Kidney (tissue), 14 donors: ENCODE measurements around the gene FOXC2. TPM values are rescaled to one million over a fixed set of nuclear protein-coding genes. Genes with fewer than 3 reads are reported as not detected.

Experiments
- DNase-seq, 5 donors: peaks; one replicate each; pipeline ENCODE4 v3.0.0-alpha.2; 2013 to 2020
- FAIRE-seq: peaks from 2 replicates; lab custom pipeline; 2012; peaks lifted over from hg19 to GRCh38; lab: Jason Lieb, UNC
- H3K27ac ChIP-seq, 2 donors: one replicate each; pipeline ENCODE4 v1.7.0; 2013; ENCODE audit warnings: low read depth in 2 of 2, low read length in 2 of 2, inconsistent platforms in 1 of 2
- H3K27me3 ChIP-seq: one replicate; pipeline ENCODE4 v1.7.1; 2013; ENCODE audit warnings: low read length, inconsistent platforms; ENCODE audit not compliant: control insufficient read depth, insufficient read depth
- H3K36me3 ChIP-seq, 3 donors: one replicate each; pipeline versions ENCODE4 v1.7.0 to v1.7.1; 2013; ENCODE audit warnings: low read length in 3 of 3, control low read depth in 1 of 3, inconsistent platforms in 1 of 3; ENCODE audit not compliant: insufficient read depth in 3 of 3, control insufficient read depth in 2 of 3
- H3K4me1 ChIP-seq, 3 donors: one replicate each; pipeline versions ENCODE4 v1.7.0 to v1.7.1; 2013; ENCODE audit warnings: low read length in 3 of 3, inconsistent platforms in 1 of 3, low read depth in 1 of 3; ENCODE audit not compliant: control insufficient read depth in 2 of 3, insufficient read depth in 2 of 3
- H3K4me3 ChIP-seq, 3 donors: one replicate each; pipeline versions ENCODE4 v1.7.0 to v1.8.1; 2013; ENCODE audit warnings: low read length in 3 of 3, control low read depth in 1 of 3, inconsistent platforms in 1 of 3
- H3K9ac ChIP-seq, 3 donors: one replicate each; pipeline versions ENCODE4 v1.7.0 to v1.7.1; 2013; ENCODE audit warnings: low read length in 3 of 3, control low read depth in 1 of 3, inconsistent platforms in 1 of 3
- H3K9me3 ChIP-seq, 3 donors: one replicate each; pipeline versions ENCODE4 v1.7.0 to v1.7.1; 2013; ENCODE audit warnings: low read length in 3 of 3, control low read depth in 1 of 3, inconsistent platforms in 1 of 3; ENCODE audit not compliant: control insufficient read depth in 2 of 3, insufficient read depth in 1 of 3
- CTCF ChIP-seq: IDR thresholded peaks from 3 replicates; pipeline ENCODE4 v1.5.1; 2012; ENCODE audit warnings: mild to moderate bottlenecking, moderate library complexity, borderline replicate concordance; ENCODE audit not compliant: insufficient read depth; ENCODE audit errors: extremely low read depth
- intact Hi-C: fragments of 100-400 bp; cut with DNase I; formaldehyde crosslinking; loops from one replicate; pipeline ENCODE4 v1.11.1; 2022
- polyA plus RNA-seq: library from polyadenylated mRNA; stranded (reverse); fragments of 350-450 nt; fragmentation: Illumina TruSeq; extraction: RNeasy Lipid Tissue Mini Kit (QIAGEN cat#74804); gene quantifications from one replicate; pipeline ENCODE4 v1.2.3, GENCODE V29; 2014; ENCODE audit warnings: low read depth, low replicate concordance; ENCODE audit not compliant: insufficient read depth
- total RNA-seq: library from RNA; stranded (reverse); fragmentation: NEBNext Ultra II Directional; extraction: Animal tissue kit (Norgen Biotek cat#: 25700); gene quantifications from one replicate; pipeline ENCODE4 v1.2.1, GENCODE V29; 2021
- donor health status: control.
- donor health status: control.
- donor health status: control.
- donor health status: control.
- donor health status: control.
- donor health status: DM: yes; HTN: yes; CAD: no.
- donor health status: Normal renal cell carcinoma (clear cell type).

FOXC2 gene
- total and polyA plus RNA-seq, 2 donors from 2014 or later, result 3.8 to 6.3 TPM

- peaks cover 0 to 18% (median 3%) of the 10 kb centered on the region in 3 donors for H3K36me3 ChIP-seq
- intact Hi-C loops, result no loop called here
- no peak overlapping the region for H3K4me3 ChIP-seq
- H3K9me3 ChIP-seq, result no peaks in the 10 kb centered on the region
- no peak overlapping the region for H3K9ac ChIP-seq
- no peaks in the 10 kb centered on the region for H3K27me3 ChIP-seq
- no peak for FAIRE-seq
- no peak overlapping the region for H3K27ac ChIP-seq
- H3K4me1 ChIP-seq, result no peaks in the 10 kb centered on the region
- no peak for DNase-seq
- TF ChIP-seq CTCF, result no peak
Measured at GRCh38 chr16:86549076-86549892, 17.3 kb upstream of the FOXC2 start.

DNA sequence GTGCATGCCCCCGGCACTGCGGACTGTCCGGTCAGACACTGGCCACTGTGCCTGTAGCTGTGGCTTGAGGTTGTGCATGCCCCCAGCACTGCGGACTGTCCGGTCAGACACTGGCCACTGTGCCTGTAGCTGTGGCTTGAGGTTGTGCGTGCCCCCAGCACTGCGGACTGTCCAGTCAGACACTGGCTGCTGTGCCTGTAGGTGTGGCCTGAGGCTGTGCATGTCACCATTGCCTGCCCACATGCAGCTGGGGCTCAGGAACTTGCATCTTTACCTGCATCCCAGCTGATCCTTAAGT is 16.8 kb upstream of the FOXC2 start:
- H3K4me1 ChIP-seq, result no peaks in the 10 kb centered on the region
- no peaks in the 10 kb centered on the region for H3K9me3 ChIP-seq
- intact Hi-C loops, result no loop called here
- FAIRE-seq, result no peak
- no peak for DNase-seq
- H3K4me3 ChIP-seq, result no peak overlapping the region
- TF ChIP-seq CTCF, result no peak
- no peaks in the 10 kb centered on the region for H3K27me3 ChIP-seq
- no peak overlapping the region for H3K27ac ChIP-seq
- no peak overlapping the region for H3K9ac ChIP-seq
- peaks cover 0 to 18% (median 3%) of the 10 kb centered on the region in 3 donors for H3K36me3 ChIP-seq

GRCh38 chr16:86550281-86550680 is 16.3 kb upstream of the FOXC2 start:
- Histone ChIP-seq H3K27ac (no peak overlapping the region), H3K36me3 (peaks cover 0 to 18% (median 3%) of the 10 kb centered on the region in 3 donors), H3K9ac (no peak overlapping the region), H3K9me3 (no peaks in the 10 kb centered on the region), H3K27me3 (no peaks in the 10 kb centered on the region), H3K4me3 (no peak overlapping the region), H3K4me1 (peaks cover 0 to under 1% (median 0%) of the 10 kb centered on the region in 3 donors)
- DNase-seq (no peak), FAIRE-seq (no peak)
- intact Hi-C loops, result no loop called here
- TF ChIP-seq CTCF, result no peak
